K562 (cell line): ENCODE data around the gene SIM2. TPM values are rescaled to one million over a fixed set of nuclear protein-coding genes. Genes with fewer than 3 reads are reported as not detected.

Source experiments
- ATAC-seq: fragments of 200-7000 bp; cut with Tn5 transposase; 3 replicates; pipeline ENCODE4 v1.9.1; 2020; ENCODE audit warnings: moderate library complexity
- BruUV-seq: library from RNA; stranded (reverse); fragments of 400-500 nt; replicated peaks from 2 replicates; lab custom pipeline; 2021; lab: Mats Ljungman, UMichigan
- CTCF ChIA-PET: fragments of 300-600 bp; formaldehyde crosslinking; extraction: SDS; loops from one replicate; lab custom pipeline; 2021; ENCODE audit warnings: low intra/inter-chr PET ratio; lab: Yijun Ruan, JAX
- POLR2A ChIA-PET: fragments of 300-600, 350-650 bp; sonication (Branson Sonifier 250); formaldehyde crosslinking; extraction: SDS; loops from one replicate; lab custom pipeline; 2021; ENCODE audit warnings: antibody characterized with exemption, inconsistent platforms; lab: Yijun Ruan, JAX
- DNase-seq, 4 experiments: peaks; one replicate each; pipeline versions ENCODE4 v3.0.0 to v3.0.0-alpha.2; 2011 to 2018; ENCODE audit warnings: low spot score in 3 of 4, mixed read lengths in 3 of 4; ENCODE audit errors: extremely low read depth in 1 of 4
- FAIRE-seq: peaks from 2 replicates; lab custom pipeline; 2011; peaks lifted over from hg19 to GRCh38; lab: Jason Lieb, UNC
- H2AFZ ChIP-seq: 2 replicates; pipeline ENCODE4 v1.6.0; 2011; ENCODE audit warnings: low read depth, low read length, control low read depth, inconsistent platforms
- H3K27ac ChIP-seq: fragments of 200-600 bp; 3 replicates; pipeline ENCODE4 v1.8.0; 2011; ENCODE audit warnings: low read depth, mild to moderate bottlenecking, control low read depth, inconsistent platforms, low read length, moderate library complexity, mixed read lengths; ENCODE audit errors: extremely low read depth
- H3K27me3 ChIP-seq, 2 experiments: fragments of 300-600 bp in 1 of 2; 2 replicates in 1 of 2; 3 replicates in 1 of 2; pipeline versions ENCODE4 v1.6.0 to v1.8.0; 2011; ENCODE audit warnings: inconsistent platforms in 2 of 2, low read length in 2 of 2, mild to moderate bottlenecking in 1 of 2, mixed read lengths in 1 of 2, moderate library complexity in 1 of 2; ENCODE audit not compliant: control insufficient read depth in 2 of 2, insufficient read depth in 2 of 2
- H3K36me3 ChIP-seq: fragments of 300-600 bp; 3 replicates; pipeline ENCODE4 v1.8.0; 2011; ENCODE audit warnings: mild to moderate bottlenecking, low read length, inconsistent platforms; ENCODE audit not compliant: control insufficient read depth, insufficient read depth
- H3K4me1 ChIP-seq, 2 experiments: fragments of 200-600 bp in 1 of 2; replicated peaks in 1 of 2; 2 replicates in 1 of 2; 3 replicates in 1 of 2; pipeline versions ENCODE4 v1.5.1 to v1.8.0; 2011; ENCODE audit warnings: inconsistent platforms in 2 of 2, low read length in 2 of 2, mild to moderate bottlenecking in 1 of 2, mixed read lengths in 1 of 2, moderate library complexity in 1 of 2; ENCODE audit not compliant: control insufficient read depth in 2 of 2, insufficient read depth in 2 of 2
- H3K4me2 ChIP-seq: 2 replicates; pipeline ENCODE4 v1.6.1; 2011; ENCODE audit warnings: low read length, control low read depth, inconsistent platforms, mixed read lengths; ENCODE audit not compliant: insufficient read depth
- H3K4me3 ChIP-seq: fragments of 200-600 bp; sonication (generic), shearing (Covaris generic); 2 replicates; pipeline ENCODE4 v1.5.1; 2016; ENCODE audit warnings: control low read depth, inconsistent platforms
- H3K79me2 ChIP-seq: fragments of 200-600 bp; 3 replicates; pipeline ENCODE4 v1.8.0; 2011; ENCODE audit warnings: low read length, inconsistent platforms; ENCODE audit not compliant: control insufficient read depth, insufficient read depth
- H3K9ac ChIP-seq, 2 experiments: 2 replicates each; pipeline versions ENCODE4 v1.6.0 to v1.6.1; 2011; ENCODE audit warnings: low read depth in 2 of 2, low read length in 2 of 2, control low read depth in 1 of 2, inconsistent platforms in 1 of 2, mild to moderate bottlenecking in 1 of 2, mixed read lengths in 1 of 2; ENCODE audit not compliant: insufficient read depth in 1 of 2
- H3K9me1 ChIP-seq: one replicate; pipeline ENCODE4 v1.6.0; 2011; ENCODE audit warnings: inconsistent platforms, mild to moderate bottlenecking, low read length, moderate library complexity; ENCODE audit not compliant: control insufficient read depth, insufficient read depth
- H3K9me3 ChIP-seq: replicated peaks from 2 replicates; pipeline ENCODE4 v1.5.1; 2011; ENCODE audit warnings: low read depth, low read length, inconsistent platforms; ENCODE audit not compliant: control insufficient read depth, insufficient read depth
- H4K20me1 ChIP-seq: replicated peaks from 2 replicates; pipeline ENCODE4 v1.6.1; 2011; ENCODE audit warnings: low read length, inconsistent platforms, mixed read lengths; ENCODE audit not compliant: control insufficient read depth, insufficient read depth
- CTCF ChIP-seq, 3 experiments: IDR thresholded peaks in 2 of 3; conservative IDR thresholded peaks in 1 of 3; 2 replicates each; pipeline ENCODE4 v1.5.1; 2011 to 2012; ENCODE audit warnings: low read length in 3 of 3, mild to moderate bottlenecking in 3 of 3, control low read depth in 2 of 3, improper control_type of control experiment in 1 of 3, inconsistent platforms in 1 of 3, low read depth in 1 of 3, mixed read lengths in 1 of 3, moderate library complexity in 1 of 3; ENCODE audit not compliant: insufficient read depth in 2 of 3
- HDAC1 ChIP-seq, 2 experiments: fragments of 450-650 bp; IDR thresholded peaks; 2 replicates each; pipeline ENCODE4 v1.6.1; 2016 to 2017; ENCODE audit warnings: inconsistent platforms in 1 of 2, mild to moderate bottlenecking in 1 of 2, moderate library complexity in 1 of 2
- HOMEZ ChIP-seq: fragments of 250-450 bp; sonication (Bioruptor Pico); IDR thresholded peaks from 2 replicates; pipeline ENCODE4 v1.4.0; 2020; ENCODE audit warnings: mild to moderate bottlenecking, moderate library complexity
- NR4A1 ChIP-seq, 2 experiments: fragments of 250-450 bp in 1 of 2; fragments of 450-650 bp in 1 of 2; sonication (Bioruptor Pico) in 1 of 2; IDR thresholded peaks; 2 replicates each; pipeline versions ENCODE4 v1.4.0 to v1.6.1; 2016 to 2020; ENCODE audit warnings: mild to moderate bottlenecking in 2 of 2, missing compliant biosample characterization in 1 of 2, missing genetic modification characterization in 1 of 2, moderate library complexity in 1 of 2
- PBX2 ChIP-seq, 2 experiments: IDR thresholded peaks in 1 of 2; conservative IDR thresholded peaks in 1 of 2; 2 replicates each; pipeline ENCODE4 v1.6.1; 2016; ENCODE audit warnings: low read depth in 2 of 2, mild to moderate bottlenecking in 1 of 2, missing compliant biosample characterization in 1 of 2, missing genetic modification characterization in 1 of 2, moderate library complexity in 1 of 2
- WGBS: fragments of 100-300 bp; shearing (Covaris generic); methylation state at CpG from one replicate; pipeline ENCODE4 v1.1.6; 2016; ENCODE audit warnings: low coverage, mixed read lengths; ENCODE audit not compliant: insufficient coverage; ENCODE audit errors: missing lambda C conversion rate; 5-methylcytosine and 5-hydroxymethylcytosine counted together
- in situ Hi-C: fragments of 300-500 bp; cut with MboI; formaldehyde crosslinking; loops from 4 replicates; pipeline ENCODE4 v1.15.0; 2018; ENCODE audit warnings: inconsistent platforms, mixed read lengths
- intact Hi-C: fragments of 100-400 bp; cut with micrococcal nuclease; formaldehyde crosslinking; loops from 2 replicates; pipeline ENCODE4 v1.14.2; 2022
- polyA plus RNA-seq, 8 experiments: library from polyadenylated mRNA; depleted of rRNA in 4 of 8; stranded (reverse) in 5 of 8; unstranded in 3 of 8; fragments of >200 nt; fragmentation: Nextera tagmentation in 2 of 8; fragmentation: Illumina TruSeq in 1 of 8; extraction: Ambion mirVana in 2 of 8; extraction: Trizol in 1 of 8; gene quantifications; 2 replicates each; pipeline versions ENCODE4 v1.2.1 to v1.2.3, GENCODE V29; 2011 to 2014; ENCODE audit warnings: inconsistent platforms in 1 of 8, missing spikeins in 1 of 8
- total RNA-seq, 7 experiments: library from RNA; depleted of rRNA in 6 of 7; stranded (reverse); fragments of >200 nt in 6 of 7; fragmentation: Illumina TruSeq in 2 of 7; extraction: Trizol in 2 of 7; gene quantifications; 2 replicates each; pipeline versions ENCODE4 v1.2.1 to v1.2.3, GENCODE V29; 2011 to 2021; ENCODE audit warnings: low replicate concordance in 1 of 7

SIM2 gene
- total and polyA plus RNA-seq, 9 of the 15 experiments (the other 6 are each of a cell fraction or from before 2014, with no cell fraction given), result 0.07 to 0.11 (median 0.08) TPM; not detected in 6

GRCh38 chr21:36753556-36753955, 54.6 kb downstream of the SIM2 start (continued):
- TF ChIP-seq PBX2 (CRISPR knock-in tag; IDR thresholded peaks at IDR 0.05; ENCODE audit: low read depth), result no peak
- no peak for TF ChIP-seq PBX2 (tag; conservative IDR thresholded peaks at IDR 0.05; ENCODE audit: low read depth)
- no peak for TF ChIP-seq HDAC1 (IDR thresholded peaks at IDR 0.05)
- no peak for TF ChIP-seq HOMEZ (CRISPR knock-in tag)

- H3K4me2 ChIP-seq, result no peak overlapping the region
- no peak overlapping the region for H3K4me3 ChIP-seq
- no peak for DNase-seq
- intact Hi-C loops (no loop called here), in situ Hi-C loops (no loop called here)
- no peak for FAIRE-seq
- H3K27ac ChIP-seq, result no peak overlapping the region
- H3K79me2 ChIP-seq, result no peaks in the 10 kb centered on the region
- POLR2A ChIA-PET, result interaction anchor here (1.4 kb wide), 1 partner anchor 29 kb away, joined by 4 read pairs; no protein-coding TSS in a partner anchor
- WGBS, result 67% methylated on average over 22 of the region's 22 CpGs
- 0 out of 3 replicates have a peak, but pooled peaks cover 6% of the 10 kb centered on the region for H3K36me3 ChIP-seq
- no peaks in the 10 kb centered on the region for H3K9me1 ChIP-seq
- no TSS peak for BruUV-seq
- TF ChIP-seq NR4A1 (CRISPR knock-in tag; IDR thresholded peaks at IDR 0.05) (no peak), NR4A1 (tag; IDR thresholded peaks at IDR 0.05) (no peak), CTCF (IDR thresholded peaks at IDR 0.05 in 2 of 3, conservative IDR thresholded peaks at IDR 0.05 in 1 of 3; ENCODE audit: insufficient read depth in 2 of 3, low read depth in 1 of 3, low read length in 3 of 3) (0 out of 6 replicates have a peak, but pooled peaks of 1 of the 3 experiments have one; percentile 3)
- TF ChIP-seq, all 486 proteins: peak for 1
- H3K9me3 ChIP-seq, result no peaks in the 10 kb centered on the region
- H2AFZ ChIP-seq, result no peak overlapping the region
- H3K27me3 ChIP-seq, result no peaks in the 10 kb centered on the region
- H4K20me1 ChIP-seq, result no peaks in the 10 kb centered on the region
- ATAC-seq, result no peak
- CTCF ChIA-PET, result no interaction called here
- no peaks in the 10 kb centered on the region for H3K4me1 ChIP-seq
- peak overlapping the region in 1 of 2 experiments; percentile 67; a peak in 2 of 4 replicates for H3K9ac ChIP-seq
These were observed 55.5 kb downstream of the SIM2 start for GRCh38 chr21:36754241-36754898.
